Keratinocyte (primary cell): ENCODE data around the gene VTCN1. TPM values are rescaled to one million over a fixed set of nuclear protein-coding genes. Genes with fewer than 3 reads are reported as not detected.

Experiments
- DNase-seq: peaks from one replicate; pipeline ENCODE4 v3.0.0-alpha.2; 2011; ENCODE audit warnings: low read depth, missing footprints, low spot score
- FAIRE-seq: peaks from 2 replicates; lab custom pipeline; 2011; peaks lifted over from hg19 to GRCh38; lab: Jason Lieb, UNC
- H2AFZ ChIP-seq: 2 replicates; pipeline ENCODE4 v1.6.0; 2012; ENCODE audit warnings: low read length, control low read depth, inconsistent platforms; ENCODE audit not compliant: control insufficient read depth
- H3K27ac ChIP-seq: 2 replicates; pipeline ENCODE4 v1.5.1; 2011; ENCODE audit warnings: low read length; ENCODE audit not compliant: control insufficient read depth, insufficient read depth
- H3K27me3 ChIP-seq: 3 replicates; pipeline ENCODE4 v1.6.0; 2011; ENCODE audit warnings: low read length; ENCODE audit not compliant: control insufficient read depth, insufficient read depth; ENCODE audit errors: extremely low read depth
- H3K36me3 ChIP-seq, 2 experiments: 2 replicates in 1 of 2; 3 replicates in 1 of 2; pipeline ENCODE4 v1.5.1; 2011; ENCODE audit warnings: low read length in 2 of 2, mild to moderate bottlenecking in 1 of 2; ENCODE audit not compliant: control insufficient read depth in 2 of 2, insufficient read depth in 2 of 2; ENCODE audit errors: extremely low read depth in 1 of 2
- H3K4me1 ChIP-seq: 3 replicates; pipeline ENCODE4 v1.5.1; 2011; ENCODE audit warnings: low read length; ENCODE audit not compliant: control insufficient read depth, insufficient read depth; ENCODE audit errors: extremely low read depth
- H3K4me2 ChIP-seq: 3 replicates; pipeline ENCODE4 v1.6.0; 2011; ENCODE audit warnings: low read depth, low read length; ENCODE audit not compliant: control insufficient read depth, insufficient read depth; ENCODE audit errors: extremely low read depth
- H3K4me3 ChIP-seq, 3 experiments: fragments of 200-600 bp in 1 of 3; sonication (generic) in 1 of 3; 2 replicates in 2 of 3; 3 replicates in 1 of 3; pipeline ENCODE4 v1.5.1; 2011 to 2016; ENCODE audit warnings: low read length in 3 of 3, mild to moderate bottlenecking in 3 of 3, control low read depth in 2 of 3, inconsistent platforms in 1 of 3, low read depth in 1 of 3, mixed read lengths in 1 of 3, mixed run types in 1 of 3, moderate library complexity in 1 of 3; ENCODE audit not compliant: control insufficient read depth in 2 of 3, insufficient read depth in 2 of 3; ENCODE audit errors: extremely low read depth in 1 of 3
- H3K79me2 ChIP-seq: 2 replicates; pipeline ENCODE4 v1.6.0; 2012; ENCODE audit warnings: low read length; ENCODE audit not compliant: control insufficient read depth, insufficient read depth
- H3K9ac ChIP-seq: 3 replicates; pipeline ENCODE4 v1.6.0; 2011; ENCODE audit warnings: low read length; ENCODE audit not compliant: control insufficient read depth, insufficient read depth; ENCODE audit errors: extremely low read depth
- H3K9me1 ChIP-seq: 3 replicates; pipeline ENCODE4 v1.6.0; 2011; ENCODE audit warnings: low read length; ENCODE audit not compliant: control insufficient read depth, insufficient read depth; ENCODE audit errors: extremely low read depth
- H3K9me3 ChIP-seq: 2 replicates; pipeline ENCODE4 v1.5.1; 2012; ENCODE audit warnings: low read depth, low read length; ENCODE audit not compliant: control insufficient read depth
- H4K20me1 ChIP-seq: 3 replicates; pipeline ENCODE4 v1.6.0; 2011; ENCODE audit warnings: low read length; ENCODE audit not compliant: control insufficient read depth, insufficient read depth; ENCODE audit errors: extremely low read depth
- CTCF ChIP-seq, 3 experiments: IDR thresholded peaks in 1 of 3; conservative IDR thresholded peaks in 1 of 3; optimal IDR thresholded peaks in 1 of 3; 2 replicates in 2 of 3; 3 replicates in 1 of 3; pipeline versions ENCODE3 to v1.5.1; 2011; ENCODE audit warnings: low read length in 3 of 3, mild to moderate bottlenecking in 3 of 3, moderate library complexity in 2 of 3, control low read depth in 1 of 3, inconsistent platforms in 1 of 3; ENCODE audit not compliant: insufficient read depth in 2 of 3; ENCODE audit errors: extremely low read depth in 1 of 3
- EZH2 ChIP-seq: IDR thresholded peaks from one replicate; pipeline ENCODE4 v1.6.1; 2012; ENCODE audit warnings: inconsistent platforms, mild to moderate bottlenecking, low read length, moderate library complexity
- dilution Hi-C: fragments of 300-500 bp; cut with MboI; formaldehyde crosslinking; loops from one replicate; pipeline ENCODE4 v1.7.0; 2020; ENCODE audit warnings: low sequenced_read_pairs; ENCODE audit not compliant: extremely low pct_ligation_motif_present
- polyA plus RNA-seq, 5 experiments: library from polyadenylated mRNA; depleted of rRNA in 3 of 5; stranded (reverse) in 3 of 5; stranded (forward) in 1 of 5; unstranded in 1 of 5; fragments of >200 nt; gene quantifications; 1 replicate in 1 of 5; 2 replicates in 3 of 5; 3 replicates in 1 of 5; pipeline versions ENCODE4 v1.2.1 to v1.2.3, GENCODE V29; 2011 to 2012; ENCODE audit warnings: missing spikeins in 2 of 5, low read depth in 1 of 5, low replicate concordance in 1 of 5

VTCN1 gene
- polyA plus RNA-seq, 1 donor (not counting 4 experiments of a cell fraction or from before 2014, with no cell fraction given) = not detected

GRCh38 chr1:117231748-117232373 is 21.1 kb upstream of the VTCN1 start:
- no peaks in the 10 kb centered on the region for H3K4me1 ChIP-seq
- no peak for FAIRE-seq
- H3K27me3 ChIP-seq = no peaks in the 10 kb centered on the region
- dilution Hi-C loops = no loop called here
- H3K9me3 ChIP-seq = no peaks in the 10 kb centered on the region
- H3K4me3 ChIP-seq = no peak overlapping the region
- H3K36me3 ChIP-seq = no peaks in the 10 kb centered on the region
- H3K9me1 ChIP-seq = no peaks in the 10 kb centered on the region
- no peak overlapping the region for H3K9ac ChIP-seq
- no peak for DNase-seq
- H2AFZ ChIP-seq = no peak overlapping the region
- H3K27ac ChIP-seq = no peak overlapping the region
- H3K4me2 ChIP-seq = no peak overlapping the region
- H4K20me1 ChIP-seq = no peaks in the 10 kb centered on the region
- no peaks in the 10 kb centered on the region for H3K79me2 ChIP-seq
- TF ChIP-seq CTCF (optimal IDR thresholded peaks at IDR 0.05 in 1 of 3, IDR thresholded peaks at IDR 0.05 in 1 of 3, conservative IDR thresholded peaks at IDR 0.05 in 1 of 3; ENCODE audit: extremely low read depth in 1 of 3, insufficient read depth in 2 of 3, low read length in 3 of 3) = no peak
- TF ChIP-seq EZH2 = no peak

- H3K79me2 ChIP-seq = no peaks in the 10 kb centered on the region
- no peaks in the 10 kb centered on the region for H3K36me3 ChIP-seq
- H2AFZ ChIP-seq = no peak overlapping the region
- no peak overlapping the region for H3K4me2 ChIP-seq
- FAIRE-seq (no peak), DNase-seq (no peak)
- no peaks in the 10 kb centered on the region for H3K9me3 ChIP-seq
- H3K27me3 ChIP-seq = no peaks in the 10 kb centered on the region
- H3K9me1 ChIP-seq = no peaks in the 10 kb centered on the region
- dilution Hi-C loops = no loop called here
- no peaks in the 10 kb centered on the region for H4K20me1 ChIP-seq
- H3K27ac ChIP-seq = no peak overlapping the region
- no peaks in the 10 kb centered on the region for H3K4me1 ChIP-seq
- no peak overlapping the region for H3K4me3 ChIP-seq
- TF ChIP-seq CTCF (optimal IDR thresholded peaks at IDR 0.05 in 1 of 3, IDR thresholded peaks at IDR 0.05 in 1 of 3, conservative IDR thresholded peaks at IDR 0.05 in 1 of 3; ENCODE audit: extremely low read depth in 1 of 3, insufficient read depth in 2 of 3, low read length in 3 of 3) = no peak
- no peak for TF ChIP-seq EZH2
- no peak overlapping the region for H3K9ac ChIP-seq
Measured at GRCh38 chr1:117231312-117231711, 20.6 kb upstream of the VTCN1 start.
